ENCODE data around the gene SDR39U1.

Gene SDR39U1

DNA sequence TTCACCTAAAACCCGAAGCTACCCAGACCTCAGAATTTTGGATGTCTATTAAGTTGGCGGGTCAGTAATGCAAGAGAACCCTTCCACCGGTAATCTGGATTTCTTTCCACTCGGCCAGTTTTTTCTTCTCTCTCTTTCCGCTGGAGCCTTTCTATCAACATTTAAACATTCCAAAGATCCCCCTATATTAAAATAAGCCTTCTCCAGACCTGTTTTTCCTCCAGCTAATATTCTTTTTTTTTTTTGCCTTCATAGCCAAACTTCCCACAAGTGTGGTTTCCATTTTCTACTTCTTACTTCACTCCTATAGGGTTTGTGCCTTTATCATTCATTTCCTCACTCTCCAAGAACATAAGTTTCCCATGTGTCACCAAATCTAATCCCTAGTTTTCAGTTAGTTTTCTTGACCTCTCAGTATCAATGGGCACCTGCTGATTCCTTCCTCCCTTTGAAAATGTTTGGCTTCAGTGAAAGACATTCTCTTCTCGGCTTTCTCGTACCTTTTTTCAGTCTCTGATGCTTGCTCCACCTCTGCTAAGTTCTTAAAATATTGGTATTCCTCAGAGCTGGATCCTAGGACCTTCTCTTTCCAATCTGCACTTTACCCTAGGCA lies 583 bp upstream of the SDR39U1 start:
- no peak for ATAC-seq
- DNase-seq = no peak

DNA sequence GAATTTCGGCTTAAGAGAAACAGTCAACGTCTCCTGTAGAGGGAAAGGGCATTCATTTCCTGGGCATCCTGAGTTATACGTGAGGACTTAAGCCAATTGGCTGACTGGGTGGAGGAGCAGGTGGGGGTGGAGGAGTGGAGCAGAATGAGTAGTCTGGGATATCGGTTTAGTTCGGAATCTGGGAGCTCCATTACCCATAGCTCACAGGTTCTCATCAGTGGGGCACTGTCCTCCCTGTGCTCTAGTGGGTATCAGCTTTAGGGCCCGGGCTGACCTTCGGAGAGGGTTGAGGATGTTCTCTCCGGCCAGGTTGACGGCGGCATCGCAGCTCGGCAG lies 704 bp downstream of the SDR39U1 start:
- ATAC-seq (no peak), DNase-seq (no peak)

DNA sequence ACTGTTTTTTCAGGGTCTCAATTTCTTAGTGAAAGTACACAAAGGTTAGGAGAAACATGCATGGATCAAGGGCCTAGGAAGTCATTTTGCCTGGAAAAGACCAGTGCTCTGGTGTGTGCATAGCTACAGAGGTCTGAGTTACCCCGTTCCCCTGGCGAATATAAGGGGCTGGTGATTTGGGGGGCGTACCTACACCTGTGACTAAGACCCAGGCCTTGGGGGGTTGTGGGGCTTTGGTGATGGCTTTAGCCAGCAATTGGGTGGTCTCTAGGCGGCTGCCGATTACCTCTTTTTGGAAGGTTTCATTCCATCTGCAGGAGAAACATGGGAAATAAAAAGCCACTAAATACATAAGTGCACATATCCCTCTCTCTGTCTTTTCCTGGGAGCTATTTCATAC lies 1.1 kb downstream of the SDR39U1 start:
- no peak for ATAC-seq
- no peak for DNase-seq

DNA sequence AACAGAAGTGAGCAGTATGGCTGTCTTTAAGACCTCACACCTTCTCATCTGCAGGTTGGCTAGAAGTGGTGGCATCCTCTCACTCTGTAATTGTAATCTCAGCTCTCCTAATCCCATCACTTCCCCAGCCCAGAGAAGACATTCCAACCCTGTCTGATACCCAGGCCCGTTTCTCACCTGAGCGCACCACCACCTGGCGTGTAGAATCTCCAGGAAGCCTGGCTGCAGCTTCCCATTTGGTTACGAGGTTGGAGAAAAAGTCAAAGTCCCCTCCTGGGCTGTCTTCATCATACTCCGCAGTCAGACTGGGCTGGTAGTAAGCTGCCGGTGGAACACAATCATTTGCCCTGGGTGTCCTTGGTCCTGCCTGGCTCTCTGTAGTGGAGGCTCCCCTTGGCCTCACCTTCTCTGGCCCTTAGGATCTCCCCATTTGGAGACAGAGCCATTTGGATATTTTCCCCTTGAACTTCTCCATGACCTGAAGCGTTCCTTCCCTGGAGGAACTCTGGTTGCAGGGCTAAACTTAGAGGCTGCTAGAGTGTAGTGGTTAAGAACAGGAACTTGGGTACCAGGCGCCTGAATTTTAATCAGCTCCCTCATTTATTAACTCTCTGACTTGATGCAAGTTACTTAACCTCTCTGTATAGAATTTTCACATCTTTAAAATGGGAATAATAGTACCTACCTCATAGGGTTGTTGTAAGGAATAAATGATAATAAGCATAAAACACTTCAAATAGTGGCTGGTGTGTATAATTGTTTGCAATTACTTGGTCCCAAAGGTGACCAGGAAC lies 1.8 kb downstream of the SDR39U1 start:
- ATAC-seq (no peak), DNase-seq (no peak)

DNA sequence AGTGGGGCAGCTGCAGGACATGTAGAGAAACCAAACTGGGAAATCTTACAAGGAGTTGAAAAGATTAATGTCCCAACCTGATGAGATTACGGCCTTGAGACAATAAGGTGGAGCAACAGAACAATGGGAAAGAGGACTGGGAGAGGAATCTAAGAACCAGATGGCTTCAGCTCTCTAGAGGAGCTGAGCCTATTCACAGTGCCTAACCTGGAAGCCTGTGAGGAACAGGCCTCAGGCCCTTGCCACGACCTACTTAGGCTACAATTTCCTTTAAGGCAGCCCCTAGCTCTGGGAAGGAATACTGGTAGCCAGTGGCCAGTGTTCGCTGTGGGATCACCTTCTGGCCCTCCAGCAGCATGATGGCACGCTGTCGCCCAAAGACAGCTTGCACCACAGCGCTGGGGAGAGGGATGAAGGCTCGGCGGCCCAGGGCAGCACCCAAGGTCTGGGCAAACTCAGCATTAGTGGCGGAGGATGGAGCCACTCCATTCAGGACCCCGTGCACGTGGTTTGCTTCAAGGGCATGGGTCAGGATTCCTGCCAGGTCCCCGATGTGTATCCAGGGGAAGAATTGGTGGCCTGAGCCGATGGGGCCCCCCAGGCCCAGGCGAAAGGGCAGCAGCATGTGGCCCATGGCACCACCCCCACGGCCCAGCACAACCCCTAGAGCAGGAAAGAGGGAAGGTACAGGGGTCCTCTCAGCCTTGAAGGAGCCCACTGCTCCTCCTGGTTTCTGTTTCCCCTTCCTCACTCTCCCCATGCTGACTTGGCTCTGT lies 2.6 kb downstream of the SDR39U1 start:
- ATAC-seq = no peak
- no peak for DNase-seq

DNA sequence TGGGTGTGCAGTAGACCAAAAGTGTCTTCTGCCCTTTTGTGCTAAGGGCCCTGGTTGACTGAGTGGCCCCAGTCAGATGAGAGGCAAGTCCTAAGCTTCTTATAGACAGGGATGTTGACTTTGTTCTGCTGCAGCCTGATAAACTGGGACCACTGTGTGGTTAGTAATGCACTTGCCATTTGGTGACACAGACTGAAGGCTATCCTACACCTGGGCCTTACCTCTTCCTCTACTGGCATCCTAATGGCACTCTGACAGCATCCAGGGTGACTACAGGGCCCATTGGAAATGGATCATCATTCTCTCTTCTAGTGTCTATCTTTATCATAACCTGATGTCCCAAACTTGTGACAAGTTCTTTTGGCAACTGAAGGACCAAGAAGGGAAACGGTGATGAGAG lies 3.3 kb downstream of the SDR39U1 start:
- DNase-seq = no peak

DNA sequence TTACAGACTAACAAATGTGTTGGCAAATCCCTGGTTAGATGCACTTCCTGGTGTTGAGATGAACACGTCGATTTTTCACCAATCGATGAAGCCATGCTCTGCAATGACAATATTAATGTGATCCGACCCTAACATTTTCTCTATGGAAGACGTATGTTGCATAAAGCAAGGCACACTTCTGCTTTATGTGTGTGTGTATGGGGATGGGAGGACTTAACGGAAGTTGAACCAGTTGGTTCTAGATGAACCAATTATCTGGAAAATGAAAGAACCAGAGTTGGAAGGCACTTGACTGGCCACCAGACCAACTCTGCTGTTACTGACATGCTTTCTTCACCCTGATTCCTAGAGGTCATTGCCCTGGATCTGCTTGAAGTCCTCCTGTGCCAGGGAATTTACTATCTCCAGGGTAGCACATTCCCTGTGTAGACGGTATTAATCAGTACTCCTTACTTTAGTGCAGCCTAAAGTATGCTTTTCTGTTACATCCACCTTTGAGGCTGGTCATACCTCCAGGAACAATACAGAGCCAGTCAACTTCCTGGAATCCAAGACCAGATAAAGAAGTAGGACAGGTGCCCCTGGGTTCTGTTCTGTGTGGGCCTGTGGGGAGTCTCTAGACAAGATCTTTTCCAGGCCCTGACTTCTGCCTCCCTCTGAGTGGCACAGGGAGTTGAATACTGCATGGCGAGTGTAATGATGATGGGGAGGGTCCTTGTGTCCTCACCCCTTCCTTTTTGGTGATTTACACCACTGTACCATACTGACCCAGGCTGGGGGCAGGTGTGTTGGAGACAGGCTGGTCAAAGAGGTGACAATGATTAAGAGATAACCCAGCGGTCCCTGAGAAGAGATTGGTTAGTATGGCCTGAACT lies 4.1 kb downstream of the SDR39U1 start:
- ATAC-seq = no peak
- no peak for DNase-seq

More for the DNA sequence above, 3.3 kb downstream of the SDR39U1 start:
- no peak for ATAC-seq

DNA sequence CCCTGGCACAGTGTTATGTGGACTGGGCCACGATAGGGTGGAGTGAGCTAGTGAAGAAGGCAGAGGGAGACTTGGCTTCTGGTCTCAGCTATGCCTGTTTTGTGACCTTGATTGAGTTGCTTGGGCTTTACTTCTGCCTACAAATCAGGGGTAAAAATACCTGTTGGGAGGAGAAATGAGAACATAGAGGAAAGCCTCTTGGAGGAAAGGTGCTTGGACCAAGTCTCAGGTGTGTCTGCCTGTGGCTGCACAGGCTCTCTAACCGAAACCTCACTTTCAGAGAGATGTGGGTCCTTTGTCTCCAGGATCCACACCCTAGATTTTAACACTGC lies 4.9 kb downstream of the SDR39U1 start:
- ATAC-seq (no peak), DNase-seq (no peak)

DNA sequence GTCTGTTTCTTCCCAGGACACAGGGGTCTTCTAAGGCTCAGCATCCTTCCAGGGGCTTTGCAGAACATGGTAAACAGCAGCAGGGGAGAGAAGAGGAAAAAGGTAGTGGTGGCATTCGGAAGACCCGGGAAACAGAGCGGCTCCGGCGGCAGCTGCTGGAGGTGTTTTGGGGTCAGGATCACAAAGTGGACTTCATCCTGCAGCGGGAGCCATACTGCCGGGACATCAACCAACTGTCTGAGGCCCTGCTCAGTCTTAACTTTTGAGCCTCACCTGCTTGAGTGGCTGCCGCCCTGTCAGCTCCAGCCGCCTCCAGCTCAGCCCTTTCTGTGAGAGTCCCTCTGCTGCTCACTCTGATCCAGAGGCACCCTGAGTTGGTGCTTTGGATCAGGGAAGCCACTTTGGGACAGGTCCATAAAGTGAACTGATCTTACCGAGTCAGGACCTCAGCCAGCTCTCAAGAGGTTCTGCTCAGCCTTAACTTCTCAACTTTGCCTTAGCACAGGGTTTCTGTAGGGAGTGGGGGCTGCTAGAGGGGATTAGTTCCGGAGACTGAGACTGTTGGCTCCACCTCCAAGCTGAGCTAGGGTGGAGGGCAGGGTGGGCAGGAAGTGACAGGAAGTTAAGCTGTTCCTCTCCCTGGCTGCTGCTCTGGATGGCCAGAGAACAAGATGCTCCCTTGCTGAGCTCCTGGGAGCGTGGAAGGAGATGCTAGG lies 5.4 kb downstream of the SDR39U1 start:
- ATAC-seq (no peak), DNase-seq (no peak)

DNA sequence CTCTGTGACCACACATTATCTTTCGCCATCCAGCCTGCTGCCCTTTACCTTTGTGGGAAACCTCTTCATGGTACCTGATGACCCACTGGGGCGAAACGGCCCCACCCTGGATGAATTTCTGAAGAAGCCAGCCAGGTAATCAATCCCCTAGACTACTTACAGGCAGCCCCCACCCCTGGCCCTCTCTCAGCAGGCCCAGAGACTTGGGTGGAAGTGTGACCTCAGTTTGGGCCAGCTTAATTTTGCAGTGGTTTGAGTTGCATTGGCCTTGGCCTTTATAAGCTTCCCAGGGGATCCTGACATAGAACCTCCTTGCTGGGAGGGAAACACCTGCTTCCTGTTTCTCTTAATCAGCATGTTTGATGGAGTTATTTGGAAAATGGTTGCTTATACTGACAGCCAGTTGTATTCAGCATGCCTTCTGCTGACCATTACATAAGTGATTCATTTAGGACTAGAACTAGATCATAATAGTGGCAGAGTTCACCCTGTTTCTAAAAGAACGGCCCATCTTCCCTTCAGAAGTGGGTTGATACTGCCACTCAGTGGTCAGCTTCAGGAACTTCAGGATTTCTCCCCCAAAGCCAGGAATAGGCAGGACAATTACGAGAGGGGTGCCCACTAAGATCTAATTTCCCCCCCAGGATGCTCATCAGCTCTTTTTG lies 6.1 kb downstream of the SDR39U1 start:
- DNase-seq (peak; percentile 39), ATAC-seq (peak; percentile 36)

DNA sequence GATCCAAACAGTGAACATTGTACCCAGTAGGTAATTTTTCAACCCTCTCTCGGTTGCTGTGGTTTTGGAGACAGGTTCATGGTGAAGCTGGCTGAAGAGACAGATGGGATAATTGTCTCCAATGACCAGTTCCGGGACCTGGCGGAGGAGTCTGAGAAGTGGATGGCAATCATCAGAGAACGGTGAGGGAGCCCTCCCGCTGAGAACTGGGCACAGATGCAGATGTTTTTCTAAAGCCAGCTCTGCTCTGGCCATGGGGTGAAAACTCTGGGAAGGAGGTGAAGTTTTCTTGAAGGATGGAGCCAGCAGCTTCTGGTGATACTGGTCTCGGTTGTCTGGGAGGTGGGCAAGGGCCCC lies 6.6 kb downstream of the SDR39U1 start:
- ATAC-seq (no peak), DNase-seq (no peak)

DNA sequence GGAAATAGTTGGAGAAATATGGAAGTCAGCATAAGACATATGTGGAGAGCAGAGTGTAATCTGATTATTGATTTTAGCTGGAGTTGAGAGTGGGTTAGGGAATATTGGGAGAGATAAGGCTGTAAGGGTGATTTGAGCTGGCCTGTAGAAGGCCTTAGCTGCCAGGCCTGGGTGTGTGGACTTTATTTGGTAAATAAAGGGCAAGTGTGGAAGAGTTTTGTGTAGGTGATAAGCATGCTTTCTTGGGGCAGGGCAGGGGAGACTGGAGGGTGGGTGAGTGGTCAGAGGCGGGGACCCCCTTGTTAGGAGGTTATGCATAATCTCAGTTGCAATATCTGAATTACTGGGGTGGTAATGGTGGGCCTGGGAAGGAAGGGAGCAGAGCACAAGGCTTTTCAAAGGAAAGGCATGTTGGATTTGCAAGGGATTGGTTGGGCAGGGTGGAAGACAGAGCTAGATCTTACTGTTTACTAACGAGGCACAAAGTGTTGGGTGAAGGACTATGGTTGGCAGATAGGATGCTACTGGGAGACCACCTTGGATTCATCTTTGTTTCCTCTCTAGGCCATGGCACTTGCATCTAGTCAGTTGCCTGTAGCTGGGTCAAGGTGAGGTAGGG lies 7.3 kb downstream of the SDR39U1 start:
- no peak for ATAC-seq
- DNase-seq = no peak

DNA sequence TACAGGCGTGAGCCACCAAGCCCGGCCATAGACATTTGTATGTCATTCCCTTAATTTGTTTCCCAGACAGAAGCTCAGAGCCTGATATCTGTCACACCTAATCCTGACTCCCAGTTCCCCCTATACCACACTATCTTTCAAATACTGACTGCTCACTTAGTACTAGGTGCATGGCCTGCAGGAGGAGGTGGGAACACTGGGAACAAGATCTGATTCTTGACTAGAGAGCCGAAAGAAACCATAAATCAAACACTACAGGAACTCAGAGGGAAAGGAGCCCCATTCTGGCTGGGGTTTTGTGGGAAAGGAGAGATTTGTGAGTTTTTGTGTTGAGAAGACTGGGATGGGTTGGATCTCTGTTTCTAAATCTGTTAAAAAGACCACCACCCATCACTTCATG lies 7.9 kb downstream of the SDR39U1 start:
- ATAC-seq (no peak), DNase-seq (no peak)

DNA sequence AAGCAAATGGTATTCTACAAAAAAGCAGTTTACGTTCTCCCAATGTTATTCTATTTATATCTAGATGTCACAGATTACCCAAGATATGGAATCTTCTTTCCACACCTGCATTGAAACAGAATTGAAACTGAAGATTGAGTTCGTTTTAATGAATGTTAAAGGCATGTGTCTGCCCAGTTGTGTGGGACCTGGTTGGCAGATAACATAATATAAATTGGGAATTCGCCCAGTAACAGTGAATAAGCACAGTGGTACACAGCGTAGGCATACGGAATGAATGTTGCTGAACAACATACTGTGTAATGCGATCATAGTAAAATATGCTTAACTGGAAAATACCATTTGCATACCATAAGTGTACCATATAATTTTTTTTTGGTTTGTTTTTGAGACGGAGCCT lies 8.5 kb downstream of the SDR39U1 start:
- DNase-seq (no peak), ATAC-seq (no peak)

DNA sequence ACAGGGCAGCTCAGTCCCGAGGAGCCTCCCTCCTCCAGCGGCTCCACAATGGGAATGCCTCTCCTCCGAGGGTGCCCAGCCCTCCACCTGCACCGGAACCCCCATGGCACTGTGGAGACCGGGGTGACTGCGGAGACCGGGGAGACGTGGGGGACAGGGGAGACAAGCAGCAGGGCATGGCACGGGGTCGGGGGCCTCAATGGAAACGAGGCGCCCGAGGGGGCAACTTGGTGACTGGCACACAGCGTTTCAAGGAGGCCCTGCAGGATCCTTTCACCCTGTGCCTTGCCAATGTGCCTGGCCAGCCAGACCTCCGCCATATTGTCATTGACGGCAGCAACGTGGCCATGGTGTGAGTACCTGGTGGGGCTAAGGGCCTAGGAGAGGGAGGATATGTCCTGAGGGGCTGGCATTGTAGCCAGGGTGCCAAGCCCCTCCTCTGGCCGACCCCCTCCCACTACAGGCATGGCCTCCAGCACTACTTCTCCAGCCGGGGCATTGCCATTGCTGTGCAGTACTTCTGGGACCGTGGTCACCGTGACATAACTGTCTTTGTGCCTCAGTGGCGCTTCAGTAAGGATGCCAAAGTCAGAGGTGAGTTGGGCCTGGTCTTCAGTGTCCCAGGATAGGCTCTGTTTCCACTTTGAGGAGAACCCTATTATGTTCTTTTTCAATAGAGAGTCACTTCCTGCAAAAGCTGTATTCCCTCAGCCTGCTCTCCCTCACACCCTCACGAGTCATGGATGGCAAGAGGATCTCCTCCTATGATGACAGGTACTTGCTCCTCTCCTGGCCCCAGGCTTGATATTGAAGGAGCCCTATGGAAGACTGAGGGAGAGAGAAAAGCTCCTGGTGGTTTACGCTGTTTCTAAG lies 10.1 kb downstream of the SDR39U1 start:
- no peak for DNase-seq
- no peak for ATAC-seq

DNA sequence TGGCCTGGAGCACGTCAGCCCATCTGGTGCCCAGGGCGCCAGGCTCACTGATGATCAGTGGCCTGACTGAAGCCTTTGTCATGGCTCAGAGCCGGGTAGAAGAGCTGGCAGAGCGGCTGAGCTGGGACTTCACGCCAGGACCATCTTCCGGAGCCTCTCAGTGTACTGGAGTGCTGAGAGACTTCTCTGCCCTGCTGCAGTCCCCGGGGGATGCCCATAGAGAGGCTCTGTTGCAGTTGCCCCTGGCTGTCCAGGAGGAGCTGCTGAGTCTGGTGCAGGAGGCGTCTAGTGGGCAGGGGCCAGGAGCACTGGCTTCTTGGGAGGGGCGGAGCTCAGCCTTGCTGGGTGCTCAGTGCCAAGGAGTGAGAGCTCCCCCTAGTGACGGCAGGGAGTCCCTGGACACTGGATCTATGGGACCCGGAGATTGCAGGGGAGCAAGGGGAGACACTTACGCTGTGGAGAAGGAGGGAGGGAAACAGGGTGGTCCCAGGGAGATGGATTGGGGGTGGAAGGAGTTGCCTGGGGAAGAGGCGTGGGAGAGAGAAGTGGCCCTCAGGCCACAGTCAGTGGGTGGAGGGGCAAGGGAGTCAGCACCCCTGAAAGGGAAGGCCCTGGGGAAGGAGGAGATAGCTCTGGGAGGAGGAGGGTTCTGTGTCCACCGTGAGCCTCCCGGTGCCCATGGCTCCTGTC lies 10.9 kb downstream of the SDR39U1 start:
- DNase-seq (peak; percentile 96), ATAC-seq (peak; percentile 72)

DNA sequence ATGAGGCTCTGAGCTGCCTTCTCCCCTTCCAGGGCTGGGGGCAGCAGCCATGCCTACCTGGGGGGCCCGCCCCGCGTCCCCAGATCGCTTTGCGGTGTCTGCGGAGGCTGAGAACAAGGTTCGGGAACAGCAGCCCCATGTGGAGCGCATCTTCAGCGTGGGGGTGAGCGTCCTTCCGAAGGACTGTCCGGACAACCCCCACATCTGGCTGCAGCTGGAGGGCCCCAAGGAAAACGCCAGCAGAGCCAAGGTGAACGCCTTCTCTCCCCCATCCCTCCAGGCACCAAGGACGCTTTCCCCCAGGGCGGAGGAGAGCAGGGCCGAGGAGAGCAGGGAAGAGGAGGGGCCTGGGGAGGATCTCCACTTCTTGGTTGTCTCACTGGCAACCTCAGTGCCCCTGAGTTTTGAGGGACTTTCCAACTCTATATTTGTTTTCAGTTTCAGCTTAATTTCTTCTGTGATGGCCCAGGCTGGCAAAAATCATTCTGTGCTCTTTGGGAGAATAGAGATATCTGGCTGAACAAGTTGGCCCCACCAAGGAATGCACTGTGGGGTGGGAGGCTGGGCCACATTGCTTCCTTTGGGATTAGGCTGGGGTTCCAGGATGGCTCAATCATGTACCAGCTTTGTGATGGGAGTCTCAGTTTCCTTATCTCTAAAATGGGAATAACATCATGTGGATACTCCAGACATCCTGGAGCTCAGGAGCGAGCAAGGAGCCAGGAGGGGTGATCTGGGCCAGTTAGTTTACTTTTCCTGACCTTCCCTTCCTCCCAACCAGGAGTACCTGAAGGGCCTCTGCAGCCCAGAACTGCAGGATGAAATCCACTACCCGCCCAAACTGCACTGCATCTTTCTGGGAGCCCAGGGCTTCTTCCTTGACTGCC lies 11.7 kb downstream of the SDR39U1 start:
- peak; percentile 77 for DNase-seq
- peak; percentile 71 for ATAC-seq

DNA sequence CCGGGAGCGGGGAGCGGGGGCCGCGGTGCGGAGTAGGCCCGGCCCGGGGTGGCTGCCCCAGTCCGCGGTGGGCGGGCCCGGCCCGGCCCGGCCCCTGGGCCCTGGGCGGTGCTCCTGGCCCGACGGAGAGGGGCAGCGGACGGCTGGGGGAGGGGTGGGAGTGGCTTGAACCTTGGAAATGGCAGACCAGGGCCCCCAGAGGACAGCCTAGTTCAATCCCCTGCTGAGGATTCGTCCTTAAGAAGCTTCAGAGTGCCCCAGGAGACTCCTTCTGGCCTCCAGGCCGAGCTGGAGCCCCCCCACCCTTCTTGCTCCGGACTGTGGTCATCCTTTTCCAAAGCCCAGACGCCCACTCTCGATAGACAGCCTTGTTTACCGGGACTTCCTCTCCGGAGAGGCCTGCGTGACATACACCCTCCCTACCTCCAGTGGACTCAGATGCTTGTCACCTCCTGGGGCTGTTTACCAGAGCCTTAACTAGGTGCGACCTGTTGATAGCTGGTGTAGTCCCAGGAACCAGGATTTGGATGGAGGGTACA lies 12.4 kb downstream of the SDR39U1 start:
- DNase-seq (peak; percentile 72), ATAC-seq (peak; percentile 65)

Measured in stimulated activated naive CD8-positive, alpha-beta T cell treated with anti-CD3 and anti-CD28 coated beads, Interleukin-15, Interleukin-2, amounts not matched to agents 100 U/mL and 50 U/mL, for 24 hours (primary cell).